Thyroid gland (tissue), 4 donors: ENCODE measurements around the gene TBC1D22A. TPM values are rescaled to one million over a fixed set of nuclear protein-coding genes. Genes with fewer than 3 reads are reported as not detected.

ENCODE experiments used
- DNase-seq, 2 donors: peaks; one replicate each; pipeline ENCODE4 v3.0.0-alpha.2; 2019
- H3K27ac ChIP-seq, 3 donors: fragments of 200-600 bp; sonication (generic); 1 replicate in 2 of 3; 2 replicates in 1 of 3; pipeline ENCODE4 v1.5.1; 2016 to 2019; ENCODE audit warnings: mild to moderate bottlenecking in 1 of 3, moderate library complexity in 1 of 3
- H3K27me3 ChIP-seq: fragments of 200-600 bp; sonication (generic); one replicate; pipeline ENCODE4 v1.5.1; 2019
- H3K36me3 ChIP-seq, 2 donors: fragments of 200-600 bp; sonication (generic); one replicate each; pipeline ENCODE4 v1.5.1; 2016 to 2019
- H3K4me1 ChIP-seq, 2 donors: fragments of 200-600 bp; sonication (generic); one replicate each; pipeline ENCODE4 v1.5.1; 2017 to 2019
- H3K4me3 ChIP-seq, 3 donors: fragments of 200-600 bp; sonication (generic); replicated peaks in 1 of 3; 1 replicate in 2 of 3; 2 replicates in 1 of 3; pipeline ENCODE4 v1.5.1; 2016; ENCODE audit warnings: mild to moderate bottlenecking in 1 of 3
- H3K9me3 ChIP-seq: fragments of 200-600 bp; sonication (generic); one replicate; pipeline ENCODE4 v1.5.1; 2017
- CTCF ChIP-seq, 6 experiments: fragments of 200-600 bp in 3 of 6; fragments of 450-650 bp in 3 of 6; sonication (generic) in 3 of 6; IDR thresholded peaks; one replicate each; pipeline ENCODE4 v1.5.1; 2016 to 2019; ENCODE audit warnings: antibody characterized with exemption in 6 of 6, mild to moderate bottlenecking in 2 of 6, inconsistent platforms in 1 of 6, moderate library complexity in 1 of 6
- POLR2A ChIP-seq, 2 donors: fragments of 450-650 bp; IDR thresholded peaks; one replicate each; pipeline ENCODE4 v1.6.1; 2017; ENCODE audit warnings: antibody characterized with exemption in 2 of 2, mild to moderate bottlenecking in 2 of 2, moderate library complexity in 1 of 2
- WGBS, 2 donors: methylation state at CpG; one replicate each; pipeline ENCODE4 v1.1.5; 2017; 5-methylcytosine and 5-hydroxymethylcytosine counted together
- intact Hi-C: fragments of 100-400 bp; cut with DNase I; formaldehyde crosslinking; loops from one replicate; pipeline ENCODE4 v1.15.1; 2023
- total RNA-seq, 4 donors: library from RNA; depleted of rRNA; stranded (reverse); fragments of >200 nt; gene quantifications; one replicate each; pipeline ENCODE4 v1.2.3, GENCODE V29; 2016

Gene TBC1D22A
- total RNA-seq, 4 donors from 2014 or later: 26.7 to 34.6 (median 33.2) TPM

- Histone ChIP-seq H3K27ac (no peak overlapping the region), H3K9me3 (no peaks in the 10 kb centered on the region), H3K27me3 (no peaks in the 10 kb centered on the region), H3K4me3 (no peak overlapping the region), H3K4me1 (peaks cover 0 to 4% of the 10 kb centered on the region in 2 donors), H3K36me3 (no peaks in the 10 kb centered on the region)
- WGBS, 2 donors: 92 to 97% methylated on average over 12 of the region's 12 CpGs
- intact Hi-C loops: no loop called here
- DNase-seq: no peak
- TF ChIP-seq POLR2A (IDR thresholded peaks at IDR 0.05): no peak
- no peak for TF ChIP-seq CTCF (IDR thresholded peaks at IDR 0.05)
Measured at GRCh38 chr22:46824980-46825544, 62.6 kb downstream of the TBC1D22A start.

DNA sequence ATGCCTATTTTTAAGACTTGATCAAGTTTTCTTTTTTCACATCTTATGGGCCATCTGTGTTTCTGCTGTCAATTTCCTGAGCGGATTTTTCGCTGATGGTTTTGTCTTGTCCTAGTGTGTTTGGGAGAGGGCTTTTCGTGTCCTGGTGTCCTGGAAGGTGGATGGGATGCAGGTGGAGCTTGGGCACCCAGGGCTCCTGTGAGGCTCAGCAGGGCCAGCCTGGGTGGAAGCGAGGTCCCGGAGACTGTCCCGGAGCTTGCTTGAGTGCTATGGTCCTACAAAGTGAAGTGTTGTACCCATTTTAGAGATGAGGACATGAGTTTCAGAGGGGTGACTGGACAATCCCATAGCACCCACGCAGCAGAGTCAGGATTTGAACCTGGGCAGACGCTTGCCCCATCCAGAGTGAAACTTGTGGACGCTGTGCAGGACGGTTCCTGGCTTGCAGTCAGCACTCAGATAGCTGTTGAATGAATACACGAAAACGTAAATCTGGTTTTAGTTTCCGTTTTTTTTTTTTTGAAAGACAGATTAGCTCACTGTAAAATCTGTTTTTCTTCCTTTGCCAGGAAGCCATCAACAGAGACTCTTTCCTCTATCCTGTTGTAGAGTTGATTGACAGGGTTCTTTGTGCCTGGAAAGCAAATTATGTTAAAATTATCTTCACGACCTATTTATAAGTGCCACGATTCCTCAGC lies 64.1 kb downstream of the TBC1D22A start:
- no peaks in the 10 kb centered on the region for H3K36me3 ChIP-seq
- no peak for TF ChIP-seq CTCF (IDR thresholded peaks at IDR 0.05)
- TF ChIP-seq POLR2A (IDR thresholded peaks at IDR 0.05): no peak

DNA sequence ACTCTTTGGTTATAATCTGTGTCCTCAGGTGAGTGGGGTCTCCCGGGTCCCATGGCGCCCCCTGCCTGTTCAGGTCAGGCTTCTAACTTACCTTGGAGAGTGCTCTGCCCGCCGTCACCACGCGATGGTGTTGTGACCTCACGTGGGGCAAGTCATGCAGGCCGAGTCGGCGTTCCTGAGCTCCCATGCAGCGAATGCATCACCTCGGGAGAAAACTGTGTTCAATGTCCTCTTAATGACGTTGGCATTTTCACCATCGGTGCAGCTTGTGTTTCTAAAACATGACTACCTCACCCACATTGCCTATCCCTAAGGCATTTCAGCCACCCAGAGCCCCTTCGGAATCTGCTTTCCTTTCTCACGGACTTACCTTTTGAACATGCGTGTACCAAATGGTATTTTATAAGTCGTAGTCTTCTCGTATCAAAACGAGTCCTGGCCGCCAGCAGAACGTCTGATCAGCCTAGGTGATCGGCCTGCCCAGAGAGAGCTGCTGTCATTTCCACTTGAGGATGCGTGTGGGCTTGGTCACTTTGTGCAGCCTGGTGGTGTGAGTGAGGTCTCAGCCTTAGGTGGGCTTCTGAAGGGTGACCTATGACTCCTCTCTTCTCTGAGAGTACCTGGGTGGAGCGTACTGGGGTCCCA lies 64.8 kb downstream of the TBC1D22A start:
- WGBS, 2 donors: 83 to 86% methylated on average over 25 of the region's 25 CpGs

More for the DNA sequence above, 64.1 kb downstream of the TBC1D22A start:
- no peak overlapping the region for H3K4me3 ChIP-seq
- DNase-seq: no peak
- no peak overlapping the region for H3K27ac ChIP-seq
- WGBS, 2 donors: 87 to 90% methylated on average over 15 of the region's 15 CpGs
- peaks cover 0 to 12% of the 10 kb centered on the region in 2 donors for H3K4me1 ChIP-seq
- no peaks in the 10 kb centered on the region for H3K27me3 ChIP-seq
- intact Hi-C loops: no loop called here
- no peaks in the 10 kb centered on the region for H3K9me3 ChIP-seq

GRCh38 chr22:46827781-46828180 lies 65.3 kb downstream of the TBC1D22A start:
- TF ChIP-seq POLR2A (IDR thresholded peaks at IDR 0.05) (no peak), CTCF (IDR thresholded peaks at IDR 0.05) (no peak)
- Histone ChIP-seq H3K9me3 (no peaks in the 10 kb centered on the region), H3K4me1 (peaks cover 0 to 12% of the 10 kb centered on the region in 2 donors), H3K27me3 (no peaks in the 10 kb centered on the region), H3K4me3 (no peak overlapping the region), H3K36me3 (no peaks in the 10 kb centered on the region), H3K27ac (no peak overlapping the region)
- no peak for DNase-seq
- intact Hi-C loops: no loop called here
- WGBS, 2 donors: 96 to 98% methylated on average over 12 of the region's 12 CpGs

More for the DNA sequence above, 64.8 kb downstream of the TBC1D22A start:
- Histone ChIP-seq H3K36me3 (no peaks in the 10 kb centered on the region), H3K27ac (no peak overlapping the region), H3K27me3 (no peaks in the 10 kb centered on the region), H3K9me3 (no peaks in the 10 kb centered on the region), H3K4me3 (no peak overlapping the region), H3K4me1 (peaks cover 0 to 12% of the 10 kb centered on the region in 2 donors)
- DNase-seq: no peak
- TF ChIP-seq POLR2A (IDR thresholded peaks at IDR 0.05): no peak
- TF ChIP-seq CTCF (IDR thresholded peaks at IDR 0.05): no peak
- intact Hi-C loops: no loop called here
